Breast epithelium (tissue), 4 donors: ENCODE measurements around the gene LSS. TPM values are rescaled to one million over a fixed set of nuclear protein-coding genes. Genes with fewer than 3 reads are reported as not detected.
A peak's percentile ranks its signal among the peaks of the same experiment; 100 is the strongest.
"Not testable (repeated sequence)": the region's sequence is repeated elsewhere in the genome, so short reads cannot be mapped to it uniquely, and the experiment has no call there.

ENCODE experiments used
- DNase-seq, 2 donors: peaks; one replicate each; pipeline ENCODE4 v3.0.0-alpha.2; 2019; ENCODE audit warnings: low spot score in 2 of 2
- H3K27ac ChIP-seq, 2 donors: fragments of 200-600 bp; sonication (generic) in 1 of 2; one replicate each; pipeline ENCODE4 v1.5.1; 2016 to 2019; ENCODE audit warnings: mild to moderate bottlenecking in 1 of 2
- H3K27me3 ChIP-seq, 2 donors: fragments of 200-600 bp; sonication (generic) in 1 of 2; one replicate each; pipeline versions ENCODE4 v1.5.1 to v1.6.0; 2017 to 2019; ENCODE audit warnings: control low read depth in 1 of 2, mild to moderate bottlenecking in 1 of 2
- H3K36me3 ChIP-seq: fragments of 200-600 bp; one replicate; pipeline ENCODE4 v1.5.1; 2019
- H3K4me1 ChIP-seq, 2 donors: fragments of 200-600 bp; sonication (generic); one replicate each; pipeline ENCODE4 v1.5.1; 2016 to 2019; ENCODE audit warnings: control low read depth in 1 of 2
- H3K4me3 ChIP-seq, 3 donors: fragments of 200-600 bp; sonication (generic); 1 replicate in 2 of 3; 2 replicates in 1 of 3; pipeline ENCODE4 v1.5.1; 2016 to 2019; ENCODE audit warnings: mild to moderate bottlenecking in 3 of 3, moderate library complexity in 2 of 3
- H3K9me3 ChIP-seq, 2 donors: fragments of 200-600 bp; sonication (generic) in 1 of 2; one replicate each; pipeline ENCODE4 v1.5.1; 2016 to 2019; ENCODE audit warnings: control low read depth in 1 of 2
- POLR2A ChIP-seq: fragments of 450-650 bp; IDR thresholded peaks from one replicate; pipeline ENCODE4 v1.6.1; 2016; ENCODE audit warnings: antibody characterized with exemption, mild to moderate bottlenecking, moderate library complexity
- POLR2AphosphoS5 ChIP-seq, 3 donors: sonication (generic); formaldehyde crosslinking; IDR thresholded peaks; one replicate each; pipeline ENCODE4 v1.6.1; 2017; ENCODE audit warnings: antibody characterized with exemption in 3 of 3
- intact Hi-C: fragments of 100-400 bp; cut with DNase I; formaldehyde crosslinking; loops from one replicate; pipeline ENCODE4 v1.15.1; 2023; ENCODE audit warnings: low total_unique reads
- total RNA-seq, 3 donors: library from RNA; depleted of rRNA; stranded (reverse); fragments of >200 nt; gene quantifications; one replicate each; pipeline ENCODE4 v1.1.0, GENCODE V29; 2016
- TF ChIP-seq, protein P1 (sequence below), 3 donors: fragments of 450-650 bp; IDR thresholded peaks; one replicate each; pipeline ENCODE4 v1.5.1; 2016 to 2017; ENCODE audit warnings: antibody characterized with exemption in 3 of 3, mild to moderate bottlenecking in 3 of 3, moderate library complexity in 3 of 3

LSS gene
- total RNA-seq, 3 donors from 2014 or later = 41.4 to 144 (median 56.4) TPM

DNA sequence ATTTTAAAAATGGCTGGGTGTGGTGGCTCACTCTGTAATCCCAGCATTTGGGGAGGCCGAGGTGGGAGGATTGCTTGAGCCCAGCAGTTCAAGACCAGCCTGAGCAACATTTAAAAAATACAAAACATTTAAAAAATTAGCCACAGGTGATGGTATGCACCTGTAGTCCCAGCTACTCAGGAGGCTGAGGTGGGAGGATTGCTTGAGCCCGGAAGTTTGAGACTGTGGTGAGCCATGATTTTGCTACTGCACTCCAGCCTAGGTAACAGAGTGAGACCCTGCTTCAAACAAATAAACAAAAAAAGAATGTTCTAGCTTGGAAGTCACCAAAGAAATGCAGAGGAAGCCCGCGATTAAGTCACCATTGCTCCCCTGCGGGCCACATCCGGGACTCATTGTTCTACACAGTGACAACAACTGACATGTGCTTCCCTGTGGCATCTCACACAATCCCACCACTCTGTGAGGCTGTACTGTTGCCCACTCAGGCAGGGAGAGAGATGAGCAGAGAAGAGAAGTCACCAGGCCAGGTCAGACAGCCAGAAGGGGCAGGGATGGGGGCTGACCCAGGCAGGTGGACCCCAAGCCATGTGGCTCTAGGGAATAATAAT is 25.9 kb downstream of the LSS start:
- Histone ChIP-seq H3K36me3 (peaks cover 10% of the 10 kb centered on the region), H3K27me3 (no peaks in the 10 kb centered on the region), H3K27ac (no peak overlapping the region), H3K4me3 (no peak overlapping the region), H3K4me1 (no peaks in the 10 kb centered on the region), H3K9me3 (no peaks in the 10 kb centered on the region)
- DNase-seq = no peak
- no peak for TF ChIP-seq POLR2AphosphoS5 (IDR thresholded peaks at IDR 0.05)
- TF ChIP-seq, protein P1, sequence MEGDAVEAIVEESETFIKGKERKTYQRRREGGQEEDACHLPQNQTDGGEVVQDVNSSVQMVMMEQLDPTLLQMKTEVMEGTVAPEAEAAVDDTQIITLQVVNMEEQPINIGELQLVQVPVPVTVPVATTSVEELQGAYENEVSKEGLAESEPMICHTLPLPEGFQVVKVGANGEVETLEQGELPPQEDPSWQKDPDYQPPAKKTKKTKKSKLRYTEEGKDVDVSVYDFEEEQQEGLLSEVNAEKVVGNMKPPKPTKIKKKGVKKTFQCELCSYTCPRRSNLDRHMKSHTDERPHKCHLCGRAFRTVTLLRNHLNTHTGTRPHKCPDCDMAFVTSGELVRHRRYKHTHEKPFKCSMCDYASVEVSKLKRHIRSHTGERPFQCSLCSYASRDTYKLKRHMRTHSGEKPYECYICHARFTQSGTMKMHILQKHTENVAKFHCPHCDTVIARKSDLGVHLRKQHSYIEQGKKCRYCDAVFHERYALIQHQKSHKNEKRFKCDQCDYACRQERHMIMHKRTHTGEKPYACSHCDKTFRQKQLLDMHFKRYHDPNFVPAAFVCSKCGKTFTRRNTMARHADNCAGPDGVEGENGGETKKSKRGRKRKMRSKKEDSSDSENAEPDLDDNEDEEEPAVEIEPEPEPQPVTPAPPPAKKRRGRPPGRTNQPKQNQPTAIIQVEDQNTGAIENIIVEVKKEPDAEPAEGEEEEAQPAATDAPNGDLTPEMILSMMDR (IDR thresholded peaks at IDR 0.05) = no peak
- no peak for TF ChIP-seq POLR2A
- intact Hi-C loops = no loop called here

DNA sequence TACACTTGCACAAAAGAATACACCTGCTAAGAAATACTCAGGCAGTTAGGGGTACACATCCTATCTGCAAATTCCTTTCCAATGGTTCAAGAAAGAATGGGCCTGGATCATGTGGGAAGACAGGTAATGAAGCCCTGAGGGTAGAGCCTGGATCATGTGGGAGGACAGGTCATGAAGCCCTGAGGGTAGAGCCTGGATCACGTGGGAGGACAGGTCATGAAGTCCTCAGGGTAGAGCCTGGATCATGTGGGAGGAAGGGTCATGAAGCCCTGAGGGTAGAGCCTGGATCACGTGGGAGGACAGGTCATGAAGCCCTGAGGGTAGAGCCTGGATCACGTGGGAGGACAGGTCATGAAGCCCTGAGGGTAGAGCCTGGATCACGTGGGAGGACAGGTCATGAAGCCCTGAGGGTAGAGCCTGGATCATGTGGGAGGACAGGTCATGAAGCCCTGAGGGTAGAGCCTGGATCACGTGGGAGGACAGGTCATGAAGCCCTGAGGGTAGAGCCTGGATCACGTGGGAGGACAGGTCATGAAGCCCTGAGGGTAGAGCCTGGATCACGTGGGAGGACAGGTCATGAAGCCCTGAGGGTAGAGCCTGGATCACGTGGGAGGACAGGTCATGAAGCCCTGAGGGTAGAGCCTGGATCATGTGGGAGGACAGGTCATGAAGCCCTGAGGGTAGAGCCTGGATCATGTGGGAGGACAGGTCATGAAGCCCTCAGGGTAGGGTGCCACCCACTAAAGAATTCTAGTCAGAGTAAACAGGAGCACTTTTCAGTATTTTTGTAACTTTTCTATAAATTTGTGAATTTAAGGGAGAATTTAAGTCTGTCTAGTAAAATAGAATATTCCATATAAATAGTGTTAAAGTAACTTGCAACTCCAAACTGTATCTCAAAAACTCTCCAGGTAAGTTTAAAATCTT is 27.4 kb downstream of the LSS start:
- H3K4me3 ChIP-seq, H3K36me3 ChIP-seq, H3K27ac ChIP-seq, H3K27me3 ChIP-seq, intact Hi-C loops, H3K4me1 ChIP-seq, H3K9me3 ChIP-seq: not testable (repeated sequence)
- DNase-seq = peak in 1 of 2 donors; percentile 28

DNA sequence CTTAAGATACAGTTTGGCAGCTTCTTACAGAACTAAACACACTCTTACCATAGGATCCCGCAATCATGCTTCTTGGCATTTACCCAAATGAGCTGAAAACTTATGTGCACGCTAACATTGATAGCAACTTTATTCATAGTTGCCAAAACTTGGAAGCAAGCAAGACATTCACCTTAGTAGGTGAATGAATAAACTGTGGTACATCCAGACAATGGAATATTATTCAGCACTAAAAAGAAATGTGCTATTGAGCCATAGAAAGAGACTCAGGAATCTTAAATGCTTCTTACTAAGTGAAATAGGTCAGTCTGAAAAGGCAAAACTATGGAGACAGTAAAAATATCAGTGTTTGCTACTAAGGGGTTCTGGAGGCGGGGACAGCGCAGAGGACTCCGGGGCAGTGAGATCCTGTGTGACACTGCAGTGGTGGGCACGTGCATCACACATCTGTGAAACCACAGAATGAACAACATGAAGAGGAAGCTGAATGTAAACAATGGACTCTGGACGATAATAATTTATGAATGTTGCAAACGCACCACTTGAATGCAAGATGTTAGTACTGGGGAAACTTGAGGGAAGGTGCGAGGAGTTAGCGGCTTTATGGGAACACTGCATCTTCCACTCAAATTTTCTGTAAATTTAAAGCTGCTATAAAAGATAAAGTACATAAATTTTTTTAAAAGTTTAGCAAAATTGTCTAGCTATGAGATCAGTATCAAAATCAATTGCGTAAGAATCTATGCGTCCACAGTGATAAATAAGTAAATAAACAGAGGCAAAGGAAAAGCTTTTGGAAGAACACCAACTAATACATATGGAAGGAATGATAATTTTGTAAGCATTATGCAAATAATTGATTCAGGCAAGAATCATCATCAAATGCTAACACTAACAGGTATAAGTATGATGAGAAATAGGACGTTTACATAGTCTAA is 28.9 kb downstream of the LSS start:
- Histone ChIP-seq H3K9me3 (no peaks in the 10 kb centered on the region), H3K4me3 (no peak overlapping the region), H3K36me3 (no peaks in the 10 kb centered on the region), H3K27ac (no peak overlapping the region), H3K27me3 (no peaks in the 10 kb centered on the region), H3K4me1 (no peaks in the 10 kb centered on the region)
- TF ChIP-seq POLR2AphosphoS5 (IDR thresholded peaks at IDR 0.05) (no peak), POLR2A (no peak)
- TF ChIP-seq, protein P1 (IDR thresholded peaks at IDR 0.05) = no peak
- intact Hi-C loops = no loop called here
- DNase-seq = no peak

DNA sequence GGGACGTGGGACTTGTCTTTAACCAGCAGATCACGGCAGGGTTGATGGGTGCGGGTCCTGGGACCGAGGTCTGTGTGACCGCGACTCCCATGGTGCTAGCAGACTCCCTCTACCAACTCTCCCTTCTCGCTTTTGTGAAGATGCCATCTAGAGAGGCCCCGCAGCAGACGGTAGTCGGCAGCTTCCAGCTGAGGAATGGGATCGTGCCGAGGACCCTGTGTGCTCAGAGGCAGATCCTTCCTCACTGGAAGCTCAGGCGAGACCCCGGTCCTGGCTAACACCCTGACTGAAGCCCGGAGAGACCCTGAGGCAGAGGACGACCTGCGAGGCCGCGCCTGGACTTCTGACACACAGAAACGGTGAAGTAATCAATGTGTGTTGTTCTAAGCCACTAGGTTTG is 31.8 kb downstream of the LSS start:
- no peaks in the 10 kb centered on the region for H3K36me3 ChIP-seq
- peak in 1 of 2 donors; percentile 34 for DNase-seq
- TF ChIP-seq POLR2A (no peak), POLR2AphosphoS5 (IDR thresholded peaks at IDR 0.05) (no peak)
- TF ChIP-seq, protein P1 (IDR thresholded peaks at IDR 0.05) = no peak

DNA sequence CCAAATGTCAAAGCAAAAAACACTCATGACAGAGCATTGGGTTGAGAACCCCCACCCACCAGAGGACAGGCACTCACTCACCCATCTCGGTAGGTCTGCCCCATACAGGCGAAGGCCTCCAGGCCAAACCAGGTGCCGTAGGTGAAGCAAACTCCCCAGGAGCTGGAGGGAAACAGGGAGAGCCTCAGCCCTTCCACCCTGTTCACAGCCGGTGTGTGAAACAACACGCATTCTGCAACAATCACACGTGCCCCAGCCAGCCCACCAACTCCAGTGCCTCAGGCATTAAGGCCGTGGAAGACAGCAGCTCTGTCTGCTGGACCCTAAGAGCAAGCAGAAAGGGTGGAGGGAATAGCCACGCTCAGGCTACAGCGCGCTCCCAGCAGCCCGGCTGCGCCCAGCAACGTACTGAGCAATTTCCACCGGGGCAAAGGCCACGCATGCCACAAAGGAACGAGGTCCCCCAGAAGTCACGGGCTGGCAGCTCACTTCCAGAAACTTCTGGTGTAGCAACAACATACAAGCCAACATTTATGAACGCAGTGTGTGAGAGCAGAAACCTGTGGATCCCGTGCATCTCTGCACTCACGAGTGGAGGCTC is 32.9 kb downstream of the LSS start:
- no peaks in the 10 kb centered on the region for H3K36me3 ChIP-seq
- no peak overlapping the region for H3K27ac ChIP-seq
- intact Hi-C loops = no loop called here
- H3K4me3 ChIP-seq = no peak overlapping the region
- TF ChIP-seq POLR2A = no peak
- no peak for TF ChIP-seq POLR2AphosphoS5 (IDR thresholded peaks at IDR 0.05)
- TF ChIP-seq, protein P1 (IDR thresholded peaks at IDR 0.05) = no peak
- no peaks in the 10 kb centered on the region for H3K9me3 ChIP-seq
- peak in 1 of 2 donors; percentile 31 for DNase-seq
- no peaks in the 10 kb centered on the region for H3K27me3 ChIP-seq
- H3K4me1 ChIP-seq = no peaks in the 10 kb centered on the region

More for the DNA sequence above, 31.8 kb downstream of the LSS start:
- H3K4me1 ChIP-seq = no peaks in the 10 kb centered on the region
- intact Hi-C loops = no loop called here
- H3K9me3 ChIP-seq = no peaks in the 10 kb centered on the region
- H3K4me3 ChIP-seq = no peak overlapping the region
- H3K27me3 ChIP-seq = no peaks in the 10 kb centered on the region
- H3K27ac ChIP-seq = no peak overlapping the region
